T1000 (cell line): Measurements from ENCODE around the gene ST14.
"Not testable (repeated sequence)": the region's sequence is repeated elsewhere in the genome, so short reads cannot be mapped to it uniquely, and the experiment has no call there.

Source experiments
- DNase-seq: peaks from one replicate; lab custom pipeline; 2025; ENCODE audit warnings: mixed read lengths; lab: John Stamatoyannopoulos, UW

The ST14 gene

DNA sequence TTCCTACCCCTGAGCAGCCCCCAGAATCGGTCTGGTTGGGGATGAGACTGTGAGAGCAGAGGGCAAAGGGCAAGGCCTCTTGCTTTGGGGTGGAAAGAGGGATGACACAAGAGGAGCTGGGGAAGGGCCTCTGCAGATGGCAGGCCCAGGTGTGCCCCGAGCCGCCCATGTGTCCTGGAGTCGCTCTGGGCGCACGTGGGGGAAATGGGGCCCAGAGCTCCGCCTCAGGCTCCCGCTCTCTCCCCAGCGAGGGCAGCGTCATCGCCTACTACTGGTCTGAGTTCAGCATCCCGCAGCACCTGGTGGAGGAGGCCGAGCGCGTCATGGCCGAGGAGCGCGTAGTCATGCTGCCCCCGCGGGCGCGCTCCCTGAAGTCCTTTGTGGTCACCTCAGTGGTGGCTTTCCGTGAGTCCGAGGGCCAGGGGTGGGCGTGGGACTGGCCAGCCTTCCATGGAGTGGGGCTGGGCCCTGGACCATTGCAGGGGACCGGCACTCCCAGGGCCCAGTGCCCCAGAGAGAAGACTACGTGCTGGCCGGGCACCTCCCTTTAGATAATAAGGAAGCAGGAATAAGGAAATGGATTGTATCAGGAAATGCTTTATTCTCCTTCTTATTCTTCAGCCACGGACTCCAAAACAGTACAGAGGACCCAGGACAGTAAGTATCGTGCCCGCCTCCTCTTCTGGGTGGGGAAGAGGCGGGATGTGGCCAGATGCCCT is 30.1 kb downstream of the ST14 start:
- DNase-seq: no peak

DNA sequence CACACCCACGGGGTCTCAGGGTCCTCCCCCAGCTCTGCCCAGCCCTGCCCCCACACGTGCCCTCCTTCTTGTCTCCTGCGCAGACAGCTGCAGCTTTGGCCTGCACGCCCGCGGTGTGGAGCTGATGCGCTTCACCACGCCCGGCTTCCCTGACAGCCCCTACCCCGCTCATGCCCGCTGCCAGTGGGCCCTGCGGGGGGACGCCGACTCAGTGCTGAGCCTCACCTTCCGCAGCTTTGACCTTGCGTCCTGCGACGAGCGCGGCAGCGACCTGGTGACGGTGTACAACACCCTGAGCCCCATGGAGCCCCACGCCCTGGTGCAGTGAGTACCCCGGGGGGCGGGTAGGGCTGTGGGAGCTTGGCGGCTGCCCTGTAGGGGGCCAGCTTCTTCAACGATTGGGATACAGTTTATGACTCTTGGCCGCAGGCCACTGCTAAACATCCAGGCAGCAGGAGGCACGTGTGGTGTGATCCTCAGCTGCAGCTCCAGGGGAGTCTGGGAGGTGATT is 30.8 kb downstream of the ST14 start:
- DNase-seq: no peak

DNA sequence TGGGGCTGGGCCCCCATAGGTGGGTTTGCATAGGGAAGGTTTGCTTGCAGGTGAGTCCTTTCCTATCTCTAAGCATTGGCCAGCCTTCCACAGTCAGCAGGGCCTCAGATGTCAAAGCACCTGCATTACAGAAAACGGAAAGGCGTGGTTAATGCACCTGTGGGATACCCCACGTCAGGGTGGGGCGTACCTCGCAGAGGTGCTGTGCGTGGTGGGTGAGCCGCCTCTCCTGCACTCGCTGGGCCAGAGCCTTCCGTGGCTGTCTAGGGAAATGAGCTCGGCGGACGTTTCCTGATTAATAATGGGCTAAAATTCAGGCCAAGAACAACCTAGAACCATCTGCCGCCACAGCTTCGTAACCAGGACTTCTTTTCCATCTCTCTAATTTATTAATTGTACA is 32.3 kb downstream of the ST14 start:
- DNase-seq: no peak

DNA sequence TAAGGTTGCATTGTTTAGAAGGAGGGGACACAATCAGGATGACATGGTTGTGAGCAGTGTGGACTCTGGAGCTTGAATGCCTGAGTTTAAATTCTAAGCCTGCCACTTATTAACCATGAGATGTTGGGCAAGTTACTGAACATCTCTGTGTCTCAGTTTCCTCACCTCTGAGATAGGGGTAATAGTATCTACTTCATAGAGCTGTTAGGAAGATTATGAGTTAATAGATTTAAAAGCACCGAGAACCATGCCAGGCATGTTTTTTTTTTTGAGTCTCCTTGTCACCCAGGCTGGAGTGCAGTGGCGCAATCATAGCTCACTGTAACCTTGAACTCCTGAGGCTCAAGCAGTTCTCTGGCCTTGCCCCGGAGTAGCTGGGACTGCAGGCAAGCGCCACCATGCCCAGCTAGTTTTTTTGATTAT is 33.3 kb downstream of the ST14 start:
- DNase-seq: no peak

DNA sequence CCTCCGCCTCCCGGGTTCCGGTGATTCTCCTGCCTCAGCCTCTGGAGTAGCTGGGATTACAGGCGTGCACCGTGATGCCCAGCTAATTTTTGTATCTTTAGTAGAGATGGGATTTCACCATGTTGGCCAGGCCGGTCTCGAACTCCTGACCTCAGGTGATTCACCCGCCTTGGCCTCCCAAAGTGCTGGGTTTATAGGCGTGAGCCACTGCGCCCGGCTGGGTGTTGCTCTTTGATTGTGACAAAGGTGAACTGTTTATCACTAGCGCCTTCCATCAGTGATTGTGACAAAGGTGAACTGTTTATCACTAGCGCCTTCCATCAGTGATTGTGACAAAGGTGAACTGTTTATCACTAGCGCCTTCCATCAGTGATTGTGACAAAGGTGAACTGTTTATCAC is 34.0 kb downstream of the ST14 start:
- not testable (repeated sequence) for DNase-seq

DNA sequence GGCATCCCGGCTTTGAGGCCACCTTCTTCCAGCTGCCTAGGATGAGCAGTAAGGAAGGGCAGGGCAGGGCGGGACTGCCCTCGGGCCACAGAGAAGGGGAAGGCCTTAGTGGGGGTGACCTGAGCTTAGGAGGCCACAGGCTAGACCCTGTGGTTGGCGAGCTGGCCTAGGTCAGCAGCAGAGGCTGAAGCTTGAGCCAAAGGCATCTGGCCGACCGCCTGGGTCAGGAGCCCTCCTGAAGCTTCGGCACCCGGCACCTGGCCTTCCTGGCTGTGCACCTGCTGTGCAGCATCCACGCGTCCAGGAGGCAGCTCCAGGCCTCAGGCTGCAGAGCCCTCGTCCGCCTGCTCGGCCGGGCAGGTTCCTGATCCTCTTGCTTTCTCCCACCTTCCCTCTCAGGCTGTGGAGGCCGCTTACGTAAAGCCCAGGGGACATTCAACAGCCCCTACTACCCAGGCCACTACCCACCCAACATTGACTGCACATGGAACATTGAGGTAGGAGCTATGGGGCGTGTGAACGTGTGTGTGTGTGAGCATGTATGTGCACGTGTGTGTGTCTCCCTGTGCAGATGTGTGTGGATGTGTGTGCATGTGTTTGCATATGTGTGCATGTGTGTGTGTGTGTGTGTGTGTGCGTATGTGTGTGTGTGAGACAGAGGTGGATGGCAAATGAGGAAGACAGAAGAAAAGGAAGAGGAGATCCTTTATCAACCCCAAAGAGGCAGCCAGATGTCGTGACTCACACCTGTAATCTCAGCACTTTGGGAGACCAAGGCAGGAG is 34.9 kb downstream of the ST14 start:
- DNase-seq: no peak

DNA sequence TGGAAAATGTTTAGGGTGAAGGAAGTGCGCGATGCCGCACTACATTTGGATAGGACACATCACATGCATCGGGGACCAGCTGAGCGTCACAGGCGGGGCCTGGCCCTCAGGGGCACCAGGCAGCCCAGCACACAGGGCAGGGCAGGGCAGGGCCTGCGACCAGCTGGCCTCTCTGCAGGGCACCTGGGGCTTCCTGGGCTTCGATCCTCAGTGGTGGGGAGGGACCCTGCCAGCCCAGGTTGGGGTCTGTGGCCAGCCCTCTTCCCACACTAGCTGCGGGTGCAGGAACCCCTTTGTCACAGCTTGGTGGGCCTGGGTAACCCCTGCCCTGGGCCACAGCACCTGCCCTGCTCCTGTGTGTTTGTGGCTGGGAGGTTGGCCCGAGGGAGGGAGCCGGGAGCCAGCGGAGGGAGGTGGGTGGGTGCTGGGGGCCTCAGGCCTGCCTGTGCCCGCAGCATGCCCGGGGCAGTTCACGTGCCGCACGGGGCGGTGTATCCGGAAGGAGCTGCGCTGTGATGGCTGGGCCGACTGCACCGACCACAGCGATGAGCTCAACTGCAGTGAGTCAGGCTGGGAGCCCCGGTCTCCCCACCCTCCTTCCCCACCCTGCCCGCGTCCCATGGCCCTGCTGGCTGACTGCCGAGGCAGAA is 37.9 kb downstream of the ST14 start:
- DNase-seq: peak; percentile 74

DNA sequence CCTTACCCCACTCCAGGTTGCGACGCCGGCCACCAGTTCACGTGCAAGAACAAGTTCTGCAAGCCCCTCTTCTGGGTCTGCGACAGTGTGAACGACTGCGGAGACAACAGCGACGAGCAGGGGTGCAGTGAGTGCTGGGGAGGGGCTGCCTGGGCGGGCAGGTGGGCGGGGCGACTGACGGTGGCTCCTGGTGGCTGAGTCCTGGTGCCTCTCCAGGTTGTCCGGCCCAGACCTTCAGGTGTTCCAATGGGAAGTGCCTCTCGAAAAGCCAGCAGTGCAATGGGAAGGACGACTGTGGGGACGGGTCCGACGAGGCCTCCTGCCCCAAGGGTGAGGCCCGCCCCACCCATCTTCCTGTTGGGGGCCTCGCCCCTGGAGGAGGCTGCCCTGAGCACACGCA is 38.7 kb downstream of the ST14 start:
- no peak for DNase-seq

DNA sequence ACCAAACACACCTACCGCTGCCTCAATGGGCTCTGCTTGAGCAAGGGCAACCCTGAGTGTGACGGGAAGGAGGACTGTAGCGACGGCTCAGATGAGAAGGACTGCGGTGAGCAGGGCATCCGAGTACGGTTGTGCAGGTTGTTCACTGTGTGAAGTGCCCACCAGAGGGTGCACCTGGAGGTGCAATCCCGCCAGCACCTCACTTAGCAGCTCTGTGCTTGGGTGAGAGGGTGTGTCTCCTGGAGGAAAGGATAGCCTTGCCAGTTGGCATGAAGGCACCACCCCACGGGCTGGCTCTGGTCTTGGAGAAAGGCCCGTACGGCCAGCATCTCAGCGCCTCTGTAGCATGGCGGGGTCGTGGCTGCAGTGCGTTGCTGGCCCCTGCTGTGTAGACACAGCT is 39.4 kb downstream of the ST14 start:
- no peak for DNase-seq

DNA sequence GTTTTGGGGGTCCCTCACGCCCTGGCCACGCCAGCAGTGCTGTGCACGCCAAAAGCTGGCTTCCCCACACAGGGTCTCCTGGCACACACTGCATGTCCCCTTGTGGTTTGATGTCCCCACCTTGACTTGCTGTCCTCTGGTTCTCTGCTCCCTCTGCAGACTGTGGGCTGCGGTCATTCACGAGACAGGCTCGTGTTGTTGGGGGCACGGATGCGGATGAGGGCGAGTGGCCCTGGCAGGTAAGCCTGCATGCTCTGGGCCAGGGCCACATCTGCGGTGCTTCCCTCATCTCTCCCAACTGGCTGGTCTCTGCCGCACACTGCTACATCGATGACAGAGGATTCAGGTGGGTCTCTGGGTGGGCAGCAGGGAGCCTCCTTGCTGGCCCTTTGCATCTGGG is 40.2 kb downstream of the ST14 start:
- no peak for DNase-seq

DNA sequence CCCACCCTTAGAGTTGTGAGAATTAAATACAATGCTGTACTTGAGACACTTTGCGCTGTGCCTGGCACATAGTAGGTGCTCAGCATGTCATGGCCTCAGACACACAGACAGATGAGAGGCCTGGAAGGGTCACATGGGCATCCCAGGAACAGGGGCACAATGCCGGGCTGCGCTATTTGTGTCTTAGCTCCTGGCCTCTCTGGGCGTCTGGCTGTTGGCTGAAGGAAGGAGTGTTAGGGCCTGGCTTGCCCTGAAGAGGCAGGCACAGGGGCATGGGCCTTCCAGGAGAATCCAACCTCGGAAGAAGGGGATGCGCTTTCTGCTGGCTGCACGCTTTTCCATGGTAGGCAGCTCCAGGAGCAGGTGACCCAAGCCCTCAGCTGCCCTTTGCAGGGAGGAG is 41.4 kb downstream of the ST14 start:
- no peak for DNase-seq

DNA sequence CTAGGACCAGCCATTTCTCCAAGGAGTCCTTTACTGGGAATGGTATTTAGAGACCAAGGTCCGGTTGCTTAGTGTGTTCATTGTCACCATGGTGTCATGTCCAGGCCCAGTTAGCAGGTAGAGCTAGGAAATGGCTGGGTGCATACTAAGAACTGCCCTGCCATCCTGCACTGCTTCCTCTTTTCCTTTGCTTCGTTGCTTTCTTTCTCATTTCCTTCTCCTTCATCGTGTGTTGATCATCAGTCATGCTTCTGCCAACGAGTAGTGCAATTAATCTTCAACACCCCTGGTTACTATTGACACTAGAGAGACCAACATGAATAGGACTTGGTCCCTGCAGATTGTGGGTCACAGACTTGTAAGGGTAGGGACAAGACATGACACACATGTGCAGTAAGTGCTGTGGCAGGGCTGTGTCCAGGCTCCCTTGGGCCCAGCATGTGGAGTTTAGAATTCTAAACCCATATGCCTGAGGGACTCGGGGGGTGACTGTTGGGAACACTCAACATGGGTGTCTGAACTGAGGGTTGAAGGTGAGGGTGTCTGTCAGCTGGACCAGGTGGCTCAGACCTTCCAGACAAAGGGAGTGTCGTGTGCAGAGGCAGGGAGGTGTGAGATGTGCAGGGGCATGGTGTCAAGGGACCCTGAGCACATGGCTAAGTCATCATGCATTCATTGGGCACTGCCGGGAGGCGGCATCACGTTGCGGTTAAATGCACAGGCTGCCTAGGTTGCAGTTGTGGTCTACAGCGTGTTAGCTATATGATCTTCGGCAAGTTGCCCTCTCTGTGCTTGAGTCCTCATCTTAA is 42.6 kb downstream of the ST14 start:
- DNase-seq: no peak

DNA sequence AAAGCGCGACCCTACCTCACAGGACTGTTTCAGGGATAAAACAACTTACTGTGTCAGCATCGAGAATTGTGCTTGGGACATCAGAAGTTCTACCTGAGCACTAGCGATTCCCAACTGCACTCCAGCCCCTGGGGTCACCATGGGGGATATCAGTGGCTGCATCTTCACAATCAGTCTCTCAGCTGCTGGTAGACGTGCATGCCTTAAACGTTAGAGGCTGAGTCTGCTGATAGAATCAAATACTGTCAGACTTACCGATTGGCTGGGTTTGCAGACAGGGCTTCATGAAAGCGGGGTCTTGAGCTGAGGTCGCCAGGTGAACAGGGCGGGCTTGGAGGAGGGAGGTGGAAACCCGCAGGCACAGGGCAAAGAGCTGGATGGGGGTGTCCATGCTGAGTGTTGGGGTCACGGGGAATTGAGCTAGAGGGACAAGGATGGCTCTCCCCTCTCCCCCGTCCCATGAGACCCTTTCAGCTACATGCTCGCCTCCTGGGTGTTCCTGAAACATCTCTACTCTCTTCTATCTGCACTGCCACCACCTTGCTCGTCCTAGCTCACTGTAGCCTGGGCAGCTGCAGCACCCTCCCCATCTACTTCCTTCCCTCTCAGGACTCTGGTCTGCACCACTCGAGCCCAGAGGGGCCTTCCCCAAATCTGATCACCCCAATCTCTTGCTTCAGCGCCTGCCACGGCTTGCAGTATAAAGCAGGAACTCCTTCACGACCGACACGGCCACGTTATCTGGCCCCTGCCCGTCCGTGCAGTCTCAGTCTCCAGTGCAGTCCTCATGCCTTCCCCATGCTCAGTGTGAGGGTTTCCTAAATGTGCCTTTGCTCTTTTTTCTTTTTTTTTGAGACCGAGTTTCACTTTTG is 43.5 kb downstream of the ST14 start:
- no peak for DNase-seq

DNA sequence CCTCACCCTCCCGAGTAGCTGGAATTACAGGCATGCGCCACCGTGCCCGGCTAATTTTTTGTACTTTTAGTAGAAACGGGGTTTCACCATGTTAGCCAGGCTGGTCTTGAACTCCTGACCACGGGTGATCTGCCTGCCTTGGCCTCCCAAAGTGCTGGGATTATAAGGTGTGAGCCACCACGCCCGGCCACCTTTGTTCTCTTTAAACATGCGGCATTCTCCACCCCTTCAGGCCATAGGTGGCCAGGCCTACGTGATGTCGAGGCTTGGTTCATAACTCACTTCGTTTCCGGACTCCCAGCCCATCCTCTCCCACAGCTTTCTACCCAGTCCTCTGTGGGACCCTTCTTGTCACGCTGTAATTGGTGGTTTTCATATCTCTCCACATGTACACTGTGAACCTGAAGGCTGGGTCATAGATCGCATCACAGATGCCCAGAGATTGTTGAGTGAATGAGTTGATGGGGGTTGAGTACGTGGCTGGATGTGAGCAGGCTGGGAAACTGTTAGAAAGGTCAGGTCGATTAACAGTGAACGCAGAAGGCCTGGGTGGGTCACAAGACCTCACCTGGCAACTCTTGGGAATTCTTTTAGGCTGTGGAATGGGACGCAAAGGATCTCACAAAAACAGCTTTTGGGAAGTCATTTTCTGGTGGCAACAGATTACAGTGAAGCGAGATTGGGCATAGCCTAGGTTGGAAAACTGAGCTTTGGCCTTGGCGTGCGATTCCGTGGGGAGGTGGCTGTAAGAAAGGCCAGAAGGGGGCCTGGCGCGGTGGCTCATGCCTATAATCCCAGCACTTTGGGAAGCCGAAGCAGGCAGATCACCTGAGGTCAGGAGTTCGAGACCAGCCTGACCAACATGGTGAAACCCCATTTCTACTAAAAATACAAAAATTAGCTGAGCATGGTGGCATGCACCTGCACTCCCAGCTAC is 44.5 kb downstream of the ST14 start:
- no peak for DNase-seq

DNA sequence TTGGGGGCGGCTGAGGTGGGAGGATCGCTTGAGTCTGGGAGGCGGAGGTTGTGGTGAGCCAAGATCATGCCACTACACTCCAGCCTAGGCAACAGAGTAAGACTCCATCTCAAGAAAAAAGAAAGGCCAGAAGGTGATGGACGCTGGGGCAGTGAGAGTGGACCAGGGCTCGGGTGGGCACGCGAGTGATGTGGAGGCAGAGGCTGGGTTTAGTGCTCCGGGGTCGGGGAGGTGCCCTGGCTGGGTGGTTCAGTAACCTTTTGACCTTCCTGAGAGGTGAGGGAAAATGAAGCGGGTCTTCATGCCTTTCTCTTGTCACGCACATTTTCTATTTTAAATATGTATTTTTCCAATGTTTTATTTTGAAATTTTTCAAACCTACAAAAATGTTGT is 45.1 kb downstream of the ST14 start:
- no peak for DNase-seq

DNA sequence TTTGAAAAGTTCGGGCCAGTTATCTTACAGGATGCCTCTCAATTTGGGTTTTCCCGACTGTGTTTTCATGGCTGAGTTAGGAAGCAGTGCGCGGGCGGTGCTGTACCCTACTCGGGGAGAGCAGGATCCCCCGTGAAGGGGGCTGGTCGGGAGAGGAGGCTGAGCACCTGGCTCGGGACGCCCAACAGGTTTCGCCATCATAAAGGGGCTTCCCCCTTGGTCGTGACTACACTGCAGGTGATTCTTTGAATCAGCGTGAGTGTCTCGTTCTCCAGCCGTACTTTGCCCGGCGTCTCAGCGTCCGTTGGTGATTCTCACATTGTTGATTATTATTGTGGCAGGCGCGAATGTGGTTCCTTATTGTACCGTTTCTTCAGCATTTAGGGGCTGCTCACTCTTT is 46.6 kb downstream of the ST14 start:
- no peak for DNase-seq

DNA sequence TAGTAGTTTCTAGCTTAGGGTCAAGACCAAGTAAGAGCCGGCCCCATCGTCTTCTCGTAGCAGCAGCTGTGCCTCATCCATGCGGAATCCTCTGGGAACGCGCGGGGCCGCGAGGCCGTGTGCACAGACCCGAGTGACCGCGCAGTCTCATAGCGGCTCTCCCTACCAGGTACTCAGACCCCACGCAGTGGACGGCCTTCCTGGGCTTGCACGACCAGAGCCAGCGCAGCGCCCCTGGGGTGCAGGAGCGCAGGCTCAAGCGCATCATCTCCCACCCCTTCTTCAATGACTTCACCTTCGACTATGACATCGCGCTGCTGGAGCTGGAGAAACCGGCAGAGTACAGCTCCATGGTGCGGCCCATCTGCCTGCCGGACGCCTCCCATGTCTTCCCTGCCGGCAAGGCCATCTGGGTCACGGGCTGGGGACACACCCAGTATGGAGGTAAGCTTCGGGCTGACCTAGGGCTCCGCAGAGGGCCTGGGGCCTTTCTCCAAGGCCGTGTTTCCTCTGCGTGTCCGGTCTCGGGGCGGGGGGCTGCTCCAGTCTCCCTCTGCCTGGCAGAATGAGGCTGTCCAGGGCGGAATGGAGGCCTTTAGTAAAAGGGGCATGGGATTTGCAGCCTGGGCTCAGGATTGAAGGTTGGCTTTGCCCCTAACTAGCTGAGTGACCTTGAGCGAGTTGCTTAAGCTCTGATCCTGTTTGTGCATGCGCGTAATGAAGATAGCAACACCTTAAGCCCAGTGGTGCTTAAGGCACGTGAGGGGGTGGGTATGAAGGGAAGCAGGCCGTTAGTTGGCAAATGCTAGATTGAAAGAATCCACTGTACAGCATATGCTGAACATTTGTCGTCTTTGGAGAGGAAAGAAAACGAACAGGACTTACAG is 48.9 kb downstream of the ST14 start:
- DNase-seq: no peak

DNA sequence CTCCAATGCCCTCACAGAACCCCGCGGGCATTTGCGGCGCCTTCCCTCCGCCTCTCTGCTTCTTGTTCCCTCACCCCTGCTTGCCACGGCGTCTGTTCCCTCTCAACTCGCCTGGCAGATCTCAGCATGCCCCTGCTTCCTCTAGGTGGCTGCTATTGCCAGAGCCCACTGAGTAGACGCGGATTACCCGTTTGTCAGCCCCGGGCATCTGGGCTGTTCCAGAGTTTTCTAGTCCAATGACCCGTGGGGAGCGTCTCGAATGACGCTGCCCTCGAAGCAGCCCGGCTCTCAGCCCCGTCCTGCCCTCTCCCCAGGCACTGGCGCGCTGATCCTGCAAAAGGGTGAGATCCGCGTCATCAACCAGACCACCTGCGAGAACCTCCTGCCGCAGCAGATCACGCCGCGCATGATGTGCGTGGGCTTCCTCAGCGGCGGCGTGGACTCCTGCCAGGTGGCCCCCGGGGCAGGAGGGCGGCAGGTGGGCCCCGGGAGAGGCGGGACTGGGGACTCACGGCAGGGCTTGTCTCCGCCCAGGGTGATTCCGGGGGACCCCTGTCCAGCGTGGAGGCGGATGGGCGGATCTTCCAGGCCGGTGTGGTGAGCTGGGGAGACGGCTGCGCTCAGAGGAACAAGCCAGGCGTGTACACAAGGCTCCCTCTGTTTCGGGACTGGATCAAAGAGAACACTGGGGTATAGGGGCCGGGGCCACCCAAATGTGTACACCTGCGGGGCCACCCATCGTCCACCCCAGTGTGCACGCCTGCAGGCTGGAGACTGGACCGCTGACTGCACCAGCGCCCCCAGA is 49.7 kb downstream of the ST14 start:
- DNase-seq: no peak
